Measurements from ENCODE around the gene TRIM50. TPM values are rescaled to one million over a fixed set of nuclear protein-coding genes. Genes with fewer than 3 reads are reported as not detected.
A peak's percentile ranks its signal among the peaks of the same experiment; 100 is the strongest.

Gene TRIM50
- total and polyA plus RNA-seq, 9 of the 15 experiments (the other 6 are each of a cell fraction or from before 2014, with no cell fraction given), result not detected

DNA sequence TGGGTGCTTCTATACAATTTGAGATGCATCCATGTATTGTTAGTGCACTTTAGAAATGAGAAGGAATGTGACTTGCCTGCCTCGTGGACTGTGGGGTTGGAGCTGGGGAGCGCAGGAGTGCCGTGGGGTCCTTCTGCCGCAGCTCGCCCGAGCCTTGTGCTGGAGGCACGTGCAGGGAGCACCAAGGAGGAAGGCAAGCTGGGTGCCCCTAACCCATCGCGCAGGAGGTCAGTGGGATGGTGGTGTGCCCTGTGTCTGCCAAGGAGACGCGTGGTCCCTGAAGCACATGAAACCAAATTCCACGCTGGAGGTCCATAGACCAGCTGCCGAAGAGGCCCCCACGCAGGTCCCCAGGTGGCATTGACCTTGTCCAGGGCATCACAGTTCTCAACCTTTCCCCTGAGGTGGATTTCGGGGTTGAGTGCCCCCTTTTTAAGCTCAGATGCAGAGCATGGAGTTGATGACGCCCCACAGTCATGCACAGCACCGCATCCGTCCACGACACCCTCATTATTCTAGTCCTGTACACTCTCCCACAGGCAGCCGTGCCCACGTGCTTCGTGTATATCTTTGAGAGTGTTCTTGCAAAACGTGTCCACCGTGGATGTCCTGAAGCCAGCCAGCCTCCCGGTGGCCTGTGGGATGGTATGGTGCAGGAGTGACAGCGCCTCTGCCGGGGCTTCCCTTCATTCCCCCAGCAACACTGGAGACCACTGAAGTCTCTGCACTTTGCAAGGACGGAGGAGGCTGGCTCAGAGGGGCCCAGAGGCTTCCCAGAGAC is 35.5 kb upstream of the TRIM50 start:
- BruUV-seq (replicated peaks), result no TSS peak
- H3K9me1 ChIP-seq (ENCODE audit: control insufficient read depth, insufficient read depth, low read length), result no peaks in the 10 kb centered on the region
- peaks cover 52 to 74% of the 10 kb centered on the region in 2 experiments for H3K27me3 ChIP-seq (ENCODE audit: control insufficient read depth in 2 of 2, insufficient read depth in 2 of 2, low read length in 2 of 2)
- ATAC-seq (peak; percentile 49), DNase-seq (ENCODE audit: extremely low read depth in 1 of 4, low spot score in 3 of 4) (peak in 1 of 4 experiments; percentile 5), FAIRE-seq (no peak)
- no peak overlapping the region for H3K27ac ChIP-seq (ENCODE audit: extremely low read depth, low read depth, low read length)
- ChIA-PET CTCF (ENCODE audit: low intra/inter-chr PET ratio) (no interaction called here), POLR2A (no interaction called here)
- 22% methylated on average over 28 of the region's 28 CpGs for WGBS (ENCODE audit: insufficient coverage, low coverage, missing lambda C conversion rate)
- in situ Hi-C loops (cut with MboI) (no loop called here), intact Hi-C loops (cut with micrococcal nuclease) (no loop called here)
- no peaks in the 10 kb centered on the region for H3K36me3 ChIP-seq (ENCODE audit: control insufficient read depth, insufficient read depth, low read length)
- H3K79me2 ChIP-seq (ENCODE audit: control insufficient read depth, insufficient read depth, low read length), result no peaks in the 10 kb centered on the region
- H3K4me3 ChIP-seq, result no peak overlapping the region
- H2AFZ ChIP-seq (ENCODE audit: low read depth, low read length), result no peak overlapping the region
- H3K9me3 ChIP-seq (replicated peaks; ENCODE audit: control insufficient read depth, insufficient read depth, low read depth, low read length), result no peaks in the 10 kb centered on the region
- no peak overlapping the region; a peak in 1 of 4 replicates for H3K9ac ChIP-seq (ENCODE audit: insufficient read depth in 1 of 2, low read depth in 2 of 2, low read length in 2 of 2)
- peaks cover 0 to 23% of the 10 kb centered on the region in 2 experiments; a peak in 4 of 5 replicates for H3K4me1 ChIP-seq (replicated peaks in 1 of 2; ENCODE audit: control insufficient read depth in 2 of 2, insufficient read depth in 2 of 2, low read length in 2 of 2)
- 0 out of 2 replicates have a peak, but pooled peaks cover 9% of the 10 kb centered on the region for H4K20me1 ChIP-seq (replicated peaks; ENCODE audit: control insufficient read depth, insufficient read depth, low read length)
- H3K4me2 ChIP-seq (ENCODE audit: insufficient read depth, low read length), result no peak overlapping the region
- TF ChIP-seq ZFP30 (CRISPR knock-in tag; IDR thresholded peaks at IDR 0.05; ENCODE audit: borderline replicate concordance) (no peak), RBM15 (IDR thresholded peaks at IDR 0.05; ENCODE audit: insufficient read depth, low read length) (no peak), FOXP4 (CRISPR knock-in tag; IDR thresholded peaks at IDR 0.05; ENCODE audit: borderline replicate concordance) (no peak), RBFOX2 (IDR thresholded peaks at IDR 0.05; ENCODE audit: low read depth, low read length) (no peak), GATAD2A (IDR thresholded peaks at IDR 0.05) (no peak), TFAM (CRISPR knock-in tag; conservative IDR thresholded peaks at IDR 0.05) (no peak), SRSF7 (optimal IDR thresholded peaks at IDR 0.05; ENCODE audit: low read depth, low read length) (no peak), BHLHE40 (IDR thresholded peaks at IDR 0.05; ENCODE audit: low read length) (0 out of 2 replicates have a peak, but pooled peaks have one; percentile 22), ZNF175 (CRISPR knock-in tag; IDR thresholded peaks at IDR 0.05; ENCODE audit: low read depth) (no peak), ETV5 (CRISPR knock-in tag; IDR thresholded peaks at IDR 0.05; ENCODE audit: low read depth) (no peak), MBD2 (IDR thresholded peaks at IDR 0.05; ENCODE audit: borderline replicate concordance, low read depth) (no peak), ZNF75A (CRISPR knock-in tag; IDR thresholded peaks at IDR 0.05) (no peak), ZNF263 (CRISPR knock-in tag; IDR thresholded peaks at IDR 0.05; ENCODE audit: borderline replicate concordance) (peak; percentile 36; the same call in 1 of the 2 replicates)
- TF ChIP-seq, protein P1, sequence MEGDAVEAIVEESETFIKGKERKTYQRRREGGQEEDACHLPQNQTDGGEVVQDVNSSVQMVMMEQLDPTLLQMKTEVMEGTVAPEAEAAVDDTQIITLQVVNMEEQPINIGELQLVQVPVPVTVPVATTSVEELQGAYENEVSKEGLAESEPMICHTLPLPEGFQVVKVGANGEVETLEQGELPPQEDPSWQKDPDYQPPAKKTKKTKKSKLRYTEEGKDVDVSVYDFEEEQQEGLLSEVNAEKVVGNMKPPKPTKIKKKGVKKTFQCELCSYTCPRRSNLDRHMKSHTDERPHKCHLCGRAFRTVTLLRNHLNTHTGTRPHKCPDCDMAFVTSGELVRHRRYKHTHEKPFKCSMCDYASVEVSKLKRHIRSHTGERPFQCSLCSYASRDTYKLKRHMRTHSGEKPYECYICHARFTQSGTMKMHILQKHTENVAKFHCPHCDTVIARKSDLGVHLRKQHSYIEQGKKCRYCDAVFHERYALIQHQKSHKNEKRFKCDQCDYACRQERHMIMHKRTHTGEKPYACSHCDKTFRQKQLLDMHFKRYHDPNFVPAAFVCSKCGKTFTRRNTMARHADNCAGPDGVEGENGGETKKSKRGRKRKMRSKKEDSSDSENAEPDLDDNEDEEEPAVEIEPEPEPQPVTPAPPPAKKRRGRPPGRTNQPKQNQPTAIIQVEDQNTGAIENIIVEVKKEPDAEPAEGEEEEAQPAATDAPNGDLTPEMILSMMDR (IDR thresholded peaks at IDR 0.05 in 2 of 3, conservative IDR thresholded peaks at IDR 0.05 in 1 of 3; ENCODE audit: insufficient read depth in 2 of 3, low read depth in 1 of 3, low read length in 3 of 3), result 0 out of 6 replicates have a peak, but pooled peaks of 1 of the 3 experiments have one; percentile 9
- TF ChIP-seq, protein P2, sequence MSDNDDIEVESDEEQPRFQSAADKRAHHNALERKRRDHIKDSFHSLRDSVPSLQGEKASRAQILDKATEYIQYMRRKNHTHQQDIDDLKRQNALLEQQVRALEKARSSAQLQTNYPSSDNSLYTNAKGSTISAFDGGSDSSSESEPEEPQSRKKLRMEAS (CRISPR knock-in tag; IDR thresholded peaks at IDR 0.05), result no peak
